DOHH2 (cell line): ENCODE data around the gene C6orf47.
A peak's percentile ranks its signal among the peaks of the same experiment; 100 is the strongest.

Source experiments
- H3F3A ChIP-seq: fragments of 200-600 bp; sonication (generic), shearing (Covaris generic); 2 replicates; pipeline ENCODE4 v1.6.0; 2016; ENCODE audit warnings: antibody characterized with exemption, mild to moderate bottlenecking; ENCODE audit not compliant: control insufficient read depth, insufficient read depth
- H3K27ac ChIP-seq: fragments of 200-600 bp; sonication (generic); 2 replicates; pipeline ENCODE4 v1.5.1; 2014; ENCODE audit warnings: low read depth, mild to moderate bottlenecking, low read length, moderate library complexity
- H3K27me3 ChIP-seq: fragments of 200-600 bp; sonication (generic); 2 replicates; pipeline ENCODE4 v1.6.1; 2014; ENCODE audit warnings: mild to moderate bottlenecking, low read length, mixed read lengths; ENCODE audit not compliant: control insufficient read depth
- H3K36me3 ChIP-seq: fragments of 200-600 bp; sonication (generic); 2 replicates; pipeline ENCODE4 v1.6.1; 2014; ENCODE audit warnings: mild to moderate bottlenecking, low read length, moderate library complexity, mixed read lengths; ENCODE audit not compliant: control insufficient read depth
- H3K4me1 ChIP-seq: fragments of 200-600 bp; sonication (generic); 2 replicates; pipeline ENCODE4 v1.6.1; 2014; ENCODE audit warnings: mild to moderate bottlenecking, low read length, mixed read lengths; ENCODE audit not compliant: control insufficient read depth
- H3K4me2 ChIP-seq: fragments of 200-600 bp; sonication (generic); 2 replicates; pipeline ENCODE4 v1.6.0; 2014; ENCODE audit warnings: mild to moderate bottlenecking, low read length, moderate library complexity
- H3K4me3 ChIP-seq: fragments of 200-600 bp; sonication (generic); 2 replicates; pipeline ENCODE4 v1.5.1; 2014; ENCODE audit warnings: mild to moderate bottlenecking, low read length, mixed read lengths
- H3K79me2 ChIP-seq: fragments of 200-600 bp; sonication (generic); 2 replicates; pipeline ENCODE4 v1.6.1; 2014; ENCODE audit warnings: mild to moderate bottlenecking, low read length, mixed read lengths; ENCODE audit not compliant: control insufficient read depth
- H3K9me2 ChIP-seq: fragments of 200-600 bp; sonication (generic); replicated peaks from 2 replicates; pipeline ENCODE4 v1.6.1; 2014; ENCODE audit warnings: mild to moderate bottlenecking, low read length, mixed read lengths; ENCODE audit not compliant: control insufficient read depth
- H3K9me3 ChIP-seq: fragments of 200-600 bp; sonication (generic); 2 replicates; pipeline ENCODE4 v1.6.1; 2014; ENCODE audit warnings: antibody characterized with exemption, low read length, mixed read lengths; ENCODE audit not compliant: control insufficient read depth, insufficient read depth
- H4K20me1 ChIP-seq: fragments of 200-600 bp; sonication (generic); 2 replicates; pipeline ENCODE4 v1.6.0; 2014; ENCODE audit warnings: low read depth, mild to moderate bottlenecking, antibody characterized with exemption, low read length, moderate library complexity; ENCODE audit not compliant: control insufficient read depth, insufficient read depth
- EZH2phosphoT487 ChIP-seq: fragments of 200-600 bp; sonication (generic); IDR thresholded peaks from 2 replicates; pipeline ENCODE4 v1.6.1; 2017; ENCODE audit warnings: borderline replicate concordance, mild to moderate bottlenecking, antibody characterized with exemption, low read length, moderate library complexity, mixed read lengths
- TF ChIP-seq, protein P1 (sequence below): fragments of 200-600 bp; sonication (generic); IDR thresholded peaks from one replicate; pipeline ENCODE4 v1.5.1; 2014; ENCODE audit warnings: antibody characterized with exemption, mild to moderate bottlenecking, low read depth, low read length; ENCODE audit not compliant: poor library complexity, severe bottlenecking

The C6orf47 gene

DNA sequence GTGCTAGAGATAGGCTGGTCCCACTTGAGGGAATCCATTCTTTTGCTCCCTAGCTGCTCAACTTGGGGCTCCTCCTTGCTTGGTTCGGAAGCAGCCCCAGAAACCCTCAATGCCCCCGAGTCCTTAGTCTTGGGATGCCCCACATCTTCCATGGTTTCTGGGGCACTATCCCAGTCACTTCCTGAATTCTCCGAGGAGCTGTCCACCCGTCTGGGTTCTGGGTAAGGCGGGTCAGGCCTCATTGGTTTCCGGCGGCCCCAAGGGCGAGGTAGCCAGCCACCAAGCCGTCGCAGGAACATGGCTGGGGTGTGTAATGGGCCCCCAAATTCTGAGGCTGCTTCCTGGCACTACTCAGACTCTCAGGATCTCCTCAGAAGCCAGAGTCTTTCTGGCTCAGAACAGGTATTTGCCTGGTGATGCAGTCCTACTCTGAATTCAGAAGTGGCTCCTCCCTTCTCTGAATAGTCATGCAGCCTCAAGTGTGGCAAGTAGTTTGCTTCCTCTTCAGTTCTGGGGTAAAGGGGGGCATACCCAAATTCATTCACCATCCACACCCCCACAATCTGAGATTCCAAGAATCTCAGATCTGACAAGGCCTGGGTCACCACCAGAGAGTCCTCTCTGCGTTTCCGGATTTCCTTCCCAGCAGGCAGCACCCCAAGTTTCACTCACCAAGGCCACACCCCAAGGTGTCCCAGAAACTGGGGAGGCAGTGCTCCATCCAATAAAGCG is 763 bp downstream of the C6orf47 start:
- H3K36me3 ChIP-seq: peaks cover 60% of the 10 kb centered on the region

DNA sequence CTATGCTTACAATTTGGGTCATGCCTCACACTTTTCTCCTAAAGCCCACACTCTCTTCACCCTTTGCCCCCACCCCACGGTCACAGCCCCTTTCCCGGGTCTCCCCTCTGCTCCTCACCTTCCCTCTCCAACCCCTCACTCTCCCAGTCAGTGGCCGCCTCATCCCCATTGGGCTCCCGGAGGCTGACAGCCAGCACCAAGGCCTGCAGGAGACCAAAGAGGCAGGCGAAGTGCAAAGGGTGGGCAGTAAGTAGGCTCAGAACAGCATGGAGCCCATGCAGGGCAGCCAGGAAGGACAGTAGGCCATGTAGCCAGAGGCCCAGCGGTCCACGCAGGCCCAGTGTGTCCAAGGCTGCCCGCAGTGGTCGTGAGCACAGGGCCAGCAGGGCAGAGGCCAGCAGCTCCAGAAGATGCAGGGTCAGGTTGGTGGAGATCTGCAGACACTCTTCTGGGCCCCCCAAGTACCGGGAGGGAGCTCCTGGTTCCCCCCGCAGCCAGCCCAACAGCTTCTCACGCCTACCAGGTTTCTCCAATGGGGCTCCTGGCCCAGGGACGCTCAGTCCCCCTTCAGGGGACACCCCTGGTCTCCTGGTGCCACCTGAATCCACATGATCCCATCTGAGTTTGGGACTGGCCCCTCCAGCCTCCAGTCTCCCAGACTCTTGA is 1.5 kb downstream of the C6orf47 start:
- Histone ChIP-seq H3K27me3 (no peaks in the 10 kb centered on the region), H3K4me3 (peak overlapping the region; percentile 95), H3K4me1 (peaks cover 54% of the 10 kb centered on the region), H3K9me3 (no peaks in the 10 kb centered on the region), H3K4me2 (peak overlapping the region; percentile 92), H4K20me1 (no peaks in the 10 kb centered on the region), H3K9me2 (no peaks in the 10 kb centered on the region), H3K79me2 (peaks cover 60% of the 10 kb centered on the region), H3F3A (peaks cover 18% of the 10 kb centered on the region), H3K27ac (no peak overlapping the region), H3K36me3 (peaks cover 53% of the 10 kb centered on the region)
- no peak for TF ChIP-seq EZH2phosphoT487
- TF ChIP-seq, protein P1, sequence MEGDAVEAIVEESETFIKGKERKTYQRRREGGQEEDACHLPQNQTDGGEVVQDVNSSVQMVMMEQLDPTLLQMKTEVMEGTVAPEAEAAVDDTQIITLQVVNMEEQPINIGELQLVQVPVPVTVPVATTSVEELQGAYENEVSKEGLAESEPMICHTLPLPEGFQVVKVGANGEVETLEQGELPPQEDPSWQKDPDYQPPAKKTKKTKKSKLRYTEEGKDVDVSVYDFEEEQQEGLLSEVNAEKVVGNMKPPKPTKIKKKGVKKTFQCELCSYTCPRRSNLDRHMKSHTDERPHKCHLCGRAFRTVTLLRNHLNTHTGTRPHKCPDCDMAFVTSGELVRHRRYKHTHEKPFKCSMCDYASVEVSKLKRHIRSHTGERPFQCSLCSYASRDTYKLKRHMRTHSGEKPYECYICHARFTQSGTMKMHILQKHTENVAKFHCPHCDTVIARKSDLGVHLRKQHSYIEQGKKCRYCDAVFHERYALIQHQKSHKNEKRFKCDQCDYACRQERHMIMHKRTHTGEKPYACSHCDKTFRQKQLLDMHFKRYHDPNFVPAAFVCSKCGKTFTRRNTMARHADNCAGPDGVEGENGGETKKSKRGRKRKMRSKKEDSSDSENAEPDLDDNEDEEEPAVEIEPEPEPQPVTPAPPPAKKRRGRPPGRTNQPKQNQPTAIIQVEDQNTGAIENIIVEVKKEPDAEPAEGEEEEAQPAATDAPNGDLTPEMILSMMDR: no peak

More for the DNA sequence above, 763 bp downstream of the C6orf47 start:
- H3F3A ChIP-seq: peaks cover 14% of the 10 kb centered on the region
- peaks cover 57% of the 10 kb centered on the region for H3K4me1 ChIP-seq
- no peaks in the 10 kb centered on the region for H3K9me3 ChIP-seq
- H3K4me2 ChIP-seq: peak overlapping the region; percentile 92
- peak overlapping the region; percentile 95 for H3K4me3 ChIP-seq
- no peaks in the 10 kb centered on the region for H3K27me3 ChIP-seq
- TF ChIP-seq, protein P1: no peak
- TF ChIP-seq EZH2phosphoT487: no peak
- H3K27ac ChIP-seq: peak overlapping the region; percentile 57
- H3K9me2 ChIP-seq: no peaks in the 10 kb centered on the region
- no peaks in the 10 kb centered on the region for H4K20me1 ChIP-seq
- peaks cover 64% of the 10 kb centered on the region for H3K79me2 ChIP-seq

DNA sequence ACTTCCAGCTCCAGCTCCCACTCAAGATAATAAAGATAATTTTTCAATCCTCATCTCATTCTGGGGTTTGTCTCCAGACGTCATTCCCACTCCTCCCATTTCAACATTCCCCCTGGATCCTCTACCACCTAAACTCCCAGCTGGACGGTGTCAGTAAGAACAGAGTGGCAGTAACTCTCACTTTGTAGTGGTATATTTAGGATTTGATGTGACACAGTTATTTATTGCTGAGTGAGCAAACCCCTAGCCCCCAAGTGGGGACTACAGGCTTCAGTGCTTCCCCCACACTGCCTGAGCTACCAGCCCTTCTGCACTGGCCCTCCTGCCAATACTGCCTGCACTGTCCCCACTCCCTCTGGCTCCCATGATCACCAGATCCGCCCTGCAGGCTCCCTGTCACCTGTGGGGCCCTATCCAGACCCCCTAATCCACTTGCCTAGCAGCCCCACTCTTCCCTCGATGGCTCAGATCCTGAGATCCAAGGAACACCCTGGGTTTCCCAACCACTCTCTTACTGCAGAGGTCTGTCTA is 2.4 kb downstream of the C6orf47 start:
- Histone ChIP-seq H4K20me1 (no peaks in the 10 kb centered on the region), H3K9me3 (no peaks in the 10 kb centered on the region), H3F3A (peaks cover 18% of the 10 kb centered on the region), H3K27ac (no peak overlapping the region), H3K4me1 (peaks cover 50% of the 10 kb centered on the region), H3K27me3 (no peaks in the 10 kb centered on the region), H3K9me2 (no peaks in the 10 kb centered on the region), H3K4me2 (peak overlapping the region; percentile 92; the same call in 1 of the 2 replicates), H3K36me3 (peaks cover 45% of the 10 kb centered on the region), H3K79me2 (peaks cover 58% of the 10 kb centered on the region), H3K4me3 (no peak overlapping the region)
- TF ChIP-seq EZH2phosphoT487: no peak
- TF ChIP-seq, protein P1: no peak
